ENCODE measurements around the gene HHIP.

GRCh38 chr4:144627663-144628076 is 18.3 kb upstream of the HHIP start:
- TF ChIP-seq ESRRG (CRISPR knock-in tag; IDR thresholded peaks at IDR 0.05) (no peak), RARB (CRISPR knock-in tag; IDR thresholded peaks at IDR 0.05) (no peak), TOX (CRISPR knock-in tag; IDR thresholded peaks at IDR 0.05; ENCODE audit: borderline replicate concordance) (no peak), ZNF565 (CRISPR knock-in tag; conservative IDR thresholded peaks at IDR 0.05; ENCODE audit: low read depth) (no peak), GLIS3 (CRISPR knock-in tag; IDR thresholded peaks at IDR 0.05) (no peak), ZFP30 (CRISPR knock-in tag; IDR thresholded peaks at IDR 0.05) (no peak), TCF4 (CRISPR knock-in tag; IDR thresholded peaks at IDR 0.05; ENCODE audit: borderline replicate concordance) (no peak), OSR1 (CRISPR knock-in tag; IDR thresholded peaks at IDR 0.05) (no peak)
- TF ChIP-seq, protein P1, sequence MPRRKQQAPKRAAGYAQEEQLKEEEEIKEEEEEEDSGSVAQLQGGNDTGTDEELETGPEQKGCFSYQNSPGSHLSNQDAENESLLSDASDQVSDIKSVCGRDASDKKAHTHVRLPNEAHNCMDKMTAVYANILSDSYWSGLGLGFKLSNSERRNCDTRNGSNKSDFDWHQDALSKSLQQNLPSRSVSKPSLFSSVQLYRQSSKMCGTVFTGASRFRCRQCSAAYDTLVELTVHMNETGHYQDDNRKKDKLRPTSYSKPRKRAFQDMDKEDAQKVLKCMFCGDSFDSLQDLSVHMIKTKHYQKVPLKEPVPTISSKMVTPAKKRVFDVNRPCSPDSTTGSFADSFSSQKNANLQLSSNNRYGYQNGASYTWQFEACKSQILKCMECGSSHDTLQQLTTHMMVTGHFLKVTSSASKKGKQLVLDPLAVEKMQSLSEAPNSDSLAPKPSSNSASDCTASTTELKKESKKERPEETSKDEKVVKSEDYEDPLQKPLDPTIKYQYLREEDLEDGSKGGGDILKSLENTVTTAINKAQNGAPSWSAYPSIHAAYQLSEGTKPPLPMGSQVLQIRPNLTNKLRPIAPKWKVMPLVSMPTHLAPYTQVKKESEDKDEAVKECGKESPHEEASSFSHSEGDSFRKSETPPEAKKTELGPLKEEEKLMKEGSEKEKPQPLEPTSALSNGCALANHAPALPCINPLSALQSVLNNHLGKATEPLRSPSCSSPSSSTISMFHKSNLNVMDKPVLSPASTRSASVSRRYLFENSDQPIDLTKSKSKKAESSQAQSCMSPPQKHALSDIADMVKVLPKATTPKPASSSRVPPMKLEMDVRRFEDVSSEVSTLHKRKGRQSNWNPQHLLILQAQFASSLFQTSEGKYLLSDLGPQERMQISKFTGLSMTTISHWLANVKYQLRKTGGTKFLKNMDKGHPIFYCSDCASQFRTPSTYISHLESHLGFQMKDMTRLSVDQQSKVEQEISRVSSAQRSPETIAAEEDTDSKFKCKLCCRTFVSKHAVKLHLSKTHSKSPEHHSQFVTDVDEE (CRISPR knock-in tag; IDR thresholded peaks at IDR 0.05): no peak
